B cell (primary cell): Measurements from ENCODE around the gene LTA4H. TPM values are rescaled to one million over a fixed set of nuclear protein-coding genes. Genes with fewer than 3 reads are reported as not detected.
A peak's percentile ranks its signal among the peaks of the same experiment; 100 is the strongest.

Experiments
- ATAC-seq: fragments of 200-7000 bp; cut with Tn5 transposase; one replicate; pipeline ENCODE4 v1.10.0; 2021; ENCODE audit warnings: low read depth, mild to moderate bottlenecking, moderate number of reproducible peaks, moderate library complexity
- CTCF ChIA-PET: fragments of 350-600 bp; sonication (Branson Sonifier 250); formaldehyde crosslinking; loops from one replicate; lab custom pipeline; 2021; ENCODE audit warnings: antibody characterized with exemption, inconsistent platforms; lab: Charles Lee
- POLR2A ChIA-PET: fragments of 350-600 bp; sonication (Branson Sonifier 250); formaldehyde crosslinking; loops from one replicate; lab custom pipeline; 2021; ENCODE audit warnings: antibody characterized with exemption; lab: Charles Lee
- DNase-seq: peaks from one replicate; pipeline ENCODE4 v3.0.0; 2013
- H2AFZ ChIP-seq: 2 replicates; pipeline ENCODE4 v1.6.1; 2012; ENCODE audit warnings: mild to moderate bottlenecking, low read depth, low read length; ENCODE audit not compliant: insufficient read depth, poor library complexity, severe bottlenecking
- H3K27ac ChIP-seq, 2 donors: 1 replicate in 1 of 2; 2 replicates in 1 of 2; pipeline ENCODE4 v1.5.1; 2012 to 2013; ENCODE audit warnings: low read length in 2 of 2, mild to moderate bottlenecking in 2 of 2, moderate library complexity in 1 of 2
- H3K27me3 ChIP-seq, 4 experiments: fragments of 200-600 bp in 1 of 4; sonication (generic) in 1 of 4; replicated peaks in 1 of 4; 1 replicate in 2 of 4; 2 replicates in 2 of 4; pipeline versions ENCODE4 v1.6.1 to v1.7.0; 2013 to 2016; ENCODE audit warnings: low read length in 3 of 4, mild to moderate bottlenecking in 2 of 4, mixed read lengths in 1 of 4, moderate library complexity in 1 of 4; ENCODE audit not compliant: insufficient read depth in 4 of 4, control insufficient read depth in 3 of 4; ENCODE audit errors: control extremely low read depth in 1 of 4
- H3K36me3 ChIP-seq, 2 experiments: replicated peaks in 1 of 2; 1 replicate in 1 of 2; 2 replicates in 1 of 2; pipeline versions ENCODE4 v1.6.1 to v1.7.1; 2013; ENCODE audit warnings: low read length in 1 of 2; ENCODE audit not compliant: insufficient read depth in 2 of 2, control insufficient read depth in 1 of 2; ENCODE audit errors: control extremely low read depth in 1 of 2, extremely low read depth in 1 of 2
- H3K4me1 ChIP-seq, 2 donors: fragments of 200-600 bp in 1 of 2; sonication (generic) in 1 of 2; 1 replicate in 1 of 2; 2 replicates in 1 of 2; pipeline versions ENCODE4 v1.5.1 to v1.6.1; 2013 to 2017; ENCODE audit warnings: low read length in 2 of 2; ENCODE audit not compliant: control insufficient read depth in 2 of 2, insufficient read depth in 2 of 2
- H3K4me2 ChIP-seq: replicated peaks from 2 replicates; pipeline ENCODE3; 2012; ENCODE audit warnings: mild to moderate bottlenecking, low read depth, low read length; ENCODE audit not compliant: poor library complexity, severe bottlenecking
- H3K4me3 ChIP-seq, 5 experiments: fragments of 200-600 bp in 1 of 5; sonication (generic) in 1 of 5; 1 replicate in 3 of 5; 2 replicates in 2 of 5; pipeline versions ENCODE4 v1.5.1 to v1.7.0; 2011 to 2016; ENCODE audit warnings: low read length in 4 of 5, mild to moderate bottlenecking in 4 of 5, low read depth in 2 of 5, control low read depth in 1 of 5, moderate library complexity in 1 of 5; ENCODE audit not compliant: insufficient read depth in 1 of 5; ENCODE audit errors: control extremely low read depth in 1 of 5, extremely low read depth in 1 of 5
- H3K79me2 ChIP-seq: fragments of 200-600 bp; sonication (generic); one replicate; pipeline ENCODE4 v1.6.0; 2016; ENCODE audit warnings: low read length; ENCODE audit not compliant: control insufficient read depth, insufficient read depth
- H3K9ac ChIP-seq: fragments of 200-600 bp; sonication (generic); 2 replicates; pipeline ENCODE4 v1.6.1; 2017; ENCODE audit warnings: mild to moderate bottlenecking, low read length, moderate library complexity
- H3K9me3 ChIP-seq, 3 donors: one replicate each; pipeline versions ENCODE4 v1.6.1 to v1.7.1; 2013; ENCODE audit warnings: low read length in 2 of 3; ENCODE audit not compliant: control insufficient read depth in 2 of 3, insufficient read depth in 1 of 3; ENCODE audit errors: control extremely low read depth in 1 of 3
- H4K20me1 ChIP-seq: 2 replicates; pipeline ENCODE4 v1.6.0; 2012; ENCODE audit warnings: mild to moderate bottlenecking, low read length; ENCODE audit not compliant: insufficient read depth, control insufficient read depth, poor library complexity, severe bottlenecking
- H3K27ac Mint-ChIP-seq: one replicate; pipeline ENCODE4 v1.8.0; 2021; ENCODE audit warnings: mixed read lengths
- H3K27me3 Mint-ChIP-seq: one replicate; pipeline ENCODE4 v1.8.0; 2021; ENCODE audit warnings: mixed read lengths
- H3K4me1 Mint-ChIP-seq: one replicate; pipeline ENCODE4 v1.8.0; 2021; ENCODE audit warnings: mixed read lengths
- H3K4me3 Mint-ChIP-seq: one replicate; pipeline ENCODE4 v1.8.0; 2021; ENCODE audit warnings: mixed read lengths
- H3K9me3 Mint-ChIP-seq: one replicate; pipeline ENCODE4 v1.8.0; 2022; ENCODE audit warnings: mixed read lengths; ENCODE audit not compliant: insufficient read depth
- EZH2 ChIP-seq: IDR thresholded peaks from 2 replicates; pipeline ENCODE4 v1.6.1; 2012; ENCODE audit warnings: borderline replicate concordance, low read depth, mild to moderate bottlenecking, moderate library complexity, low read length; ENCODE audit not compliant: insufficient read depth, poor library complexity, severe bottlenecking
- WGBS: methylation state at CpG from one replicate; pipeline ENCODE4 v1.1.5; 2013; ENCODE audit warnings: missing lambda C conversion rate; ENCODE audit not compliant: insufficient coverage; 5-methylcytosine and 5-hydroxymethylcytosine counted together
- intact Hi-C: fragments of 100-400 bp; cut with micrococcal nuclease; formaldehyde crosslinking; loops from one replicate; pipeline ENCODE4 v1.10.0; 2022
- polyA plus RNA-seq: library from polyadenylated mRNA; depleted of rRNA; stranded (reverse); fragments of >200 nt; gene quantifications from 2 replicates; pipeline ENCODE4 v1.2.3, GENCODE V29; 2012
- total RNA-seq, 2 donors: library from RNA; stranded (reverse); fragments of 120-200 nt in 1 of 2; gene quantifications; 1 replicate in 1 of 2; 2 replicates in 1 of 2; pipeline versions ENCODE4 v1.2.3 to v1.2.4, GENCODE V29; 2013 to 2022
- TF ChIP-seq, protein P1 (sequence below): fragments of 200-600 bp; IDR thresholded peaks from one replicate; pipeline ENCODE4 v1.8.0; 2022; ENCODE audit warnings: antibody characterized with exemption, mild to moderate bottlenecking

The LTA4H gene
- total and polyA plus RNA-seq, 2 donors (not counting 1 experiment from before 2014, with no cell fraction given): 153 to 167 TPM

DNA sequence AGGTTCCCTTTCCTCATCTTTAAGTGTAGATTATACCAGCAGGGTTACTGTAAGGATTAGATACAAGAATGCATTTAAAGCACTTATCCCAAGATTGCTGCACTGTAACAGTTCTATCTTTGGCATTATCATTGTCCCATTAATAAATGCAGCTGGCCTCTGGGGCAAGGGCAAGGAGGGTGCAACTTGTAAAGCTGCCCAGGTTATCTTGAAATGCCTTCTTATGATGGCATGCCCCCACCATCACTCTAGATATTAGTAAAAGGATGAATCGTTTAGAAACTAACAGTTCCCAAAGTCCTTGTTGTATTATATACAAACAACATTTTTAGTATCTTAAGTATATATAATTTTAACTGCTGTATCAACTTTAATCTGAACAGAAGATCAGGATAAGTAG is 6.8 kb downstream of the LTA4H start:
- Mint-ChIP-seq H3K27ac (no peak overlapping the region), H3K27me3 (no peaks in the 10 kb centered on the region), H3K9me3 (no peaks in the 10 kb centered on the region), H3K4me1 (peaks cover 32% of the 10 kb centered on the region), H3K4me3 (no peak overlapping the region)
- ChIA-PET CTCF (no interaction called here), POLR2A (no interaction called here)
- H3K4me1 ChIP-seq: peaks cover 17 to 24% of the 10 kb centered on the region in 2 donors
- no peak overlapping the region for H3K9ac ChIP-seq
- intact Hi-C loops: no loop called here
- DNase-seq (no peak), ATAC-seq (no peak)
- no CpG with 5 or more reads among the region's 1 CpG for WGBS
- H2AFZ ChIP-seq: no peak overlapping the region
- peak overlapping the region in 1 of 2 donors; percentile 20 for H3K27ac ChIP-seq
- no peak overlapping the region for H3K4me3 ChIP-seq
- no peaks in the 10 kb centered on the region for H3K9me3 ChIP-seq
- H3K27me3 ChIP-seq: no peaks in the 10 kb centered on the region
- TF ChIP-seq, protein P1, sequence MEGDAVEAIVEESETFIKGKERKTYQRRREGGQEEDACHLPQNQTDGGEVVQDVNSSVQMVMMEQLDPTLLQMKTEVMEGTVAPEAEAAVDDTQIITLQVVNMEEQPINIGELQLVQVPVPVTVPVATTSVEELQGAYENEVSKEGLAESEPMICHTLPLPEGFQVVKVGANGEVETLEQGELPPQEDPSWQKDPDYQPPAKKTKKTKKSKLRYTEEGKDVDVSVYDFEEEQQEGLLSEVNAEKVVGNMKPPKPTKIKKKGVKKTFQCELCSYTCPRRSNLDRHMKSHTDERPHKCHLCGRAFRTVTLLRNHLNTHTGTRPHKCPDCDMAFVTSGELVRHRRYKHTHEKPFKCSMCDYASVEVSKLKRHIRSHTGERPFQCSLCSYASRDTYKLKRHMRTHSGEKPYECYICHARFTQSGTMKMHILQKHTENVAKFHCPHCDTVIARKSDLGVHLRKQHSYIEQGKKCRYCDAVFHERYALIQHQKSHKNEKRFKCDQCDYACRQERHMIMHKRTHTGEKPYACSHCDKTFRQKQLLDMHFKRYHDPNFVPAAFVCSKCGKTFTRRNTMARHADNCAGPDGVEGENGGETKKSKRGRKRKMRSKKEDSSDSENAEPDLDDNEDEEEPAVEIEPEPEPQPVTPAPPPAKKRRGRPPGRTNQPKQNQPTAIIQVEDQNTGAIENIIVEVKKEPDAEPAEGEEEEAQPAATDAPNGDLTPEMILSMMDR: no peak
- TF ChIP-seq EZH2: no peak
- H3K4me2 ChIP-seq: no peak overlapping the region
- peaks cover 44% of the 10 kb centered on the region for H3K79me2 ChIP-seq
- peaks cover 12 to 46% of the 10 kb centered on the region in 2 experiments for H3K36me3 ChIP-seq
- peaks cover 19% of the 10 kb centered on the region for H4K20me1 ChIP-seq

DNA sequence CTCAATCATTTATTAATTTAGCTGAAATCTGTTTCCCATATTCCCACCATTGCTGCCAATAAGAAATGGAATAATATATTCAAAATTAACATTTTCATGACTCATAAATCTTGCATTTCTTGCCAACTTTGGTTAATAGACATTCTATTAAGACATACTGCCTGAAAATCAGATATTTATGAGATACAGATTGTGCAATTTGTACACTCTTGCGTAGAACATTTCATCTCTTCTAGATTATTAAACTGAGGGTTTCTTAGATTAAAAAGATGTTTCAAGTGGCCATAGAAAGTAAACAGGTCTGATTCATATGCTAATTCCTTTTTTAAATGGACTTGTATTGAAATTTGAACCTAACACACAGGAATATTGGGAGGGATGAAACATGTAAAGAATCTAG is 9.1 kb downstream of the LTA4H start:
- Histone ChIP-seq H3K27ac (no peak overlapping the region), H2AFZ (no peak overlapping the region), H3K36me3 (peaks cover 12 to 65% of the 10 kb centered on the region in 2 experiments), H3K79me2 (peaks cover 22% of the 10 kb centered on the region), H3K9ac (no peak overlapping the region), H3K9me3 (no peaks in the 10 kb centered on the region), H3K4me3 (no peak overlapping the region), H4K20me1 (peaks cover 17% of the 10 kb centered on the region), H3K4me2 (no peak overlapping the region), H3K27me3 (no peaks in the 10 kb centered on the region), H3K4me1 (peaks cover 20 to 21% of the 10 kb centered on the region in 2 donors)
- no peak overlapping the region for H3K27ac Mint-ChIP-seq
- no peak overlapping the region for H3K4me3 Mint-ChIP-seq
- intact Hi-C loops: no loop called here
- TF ChIP-seq, protein P1: no peak
- TF ChIP-seq EZH2: no peak
- DNase-seq (no peak), ATAC-seq (no peak)
- CTCF ChIA-PET: interaction anchor here (1.0 kb wide), 1 partner anchor 25 kb away, joined by 6 read pairs; no protein-coding TSS in a partner anchor
- peaks cover 31% of the 10 kb centered on the region for H3K4me1 Mint-ChIP-seq
- POLR2A ChIA-PET: interaction anchor here (0.5 kb wide), 1 partner anchor 169 kb away, joined by 3 read pairs; no protein-coding TSS in a partner anchor
- no peaks in the 10 kb centered on the region for H3K27me3 Mint-ChIP-seq
- no peaks in the 10 kb centered on the region for H3K9me3 Mint-ChIP-seq
- no CpG with 5 or more reads among the region's 1 CpG for WGBS
